ENCODE results near the gene CPE. TPM values are rescaled to one million over a fixed set of nuclear protein-coding genes. Genes with fewer than 3 reads are reported as not detected.

CPE gene
- total RNA-seq, 1 donor from 2014 or later = 49.7 TPM

GRCh38 chr4:165519591-165519990 is 140.8 kb downstream of the CPE start:
- ATAC-seq (ENCODE audit: poor library complexity) = no peak
- no peak for DNase-seq
- intact Hi-C loops (cut with DNase I) = no loop called here

DNA sequence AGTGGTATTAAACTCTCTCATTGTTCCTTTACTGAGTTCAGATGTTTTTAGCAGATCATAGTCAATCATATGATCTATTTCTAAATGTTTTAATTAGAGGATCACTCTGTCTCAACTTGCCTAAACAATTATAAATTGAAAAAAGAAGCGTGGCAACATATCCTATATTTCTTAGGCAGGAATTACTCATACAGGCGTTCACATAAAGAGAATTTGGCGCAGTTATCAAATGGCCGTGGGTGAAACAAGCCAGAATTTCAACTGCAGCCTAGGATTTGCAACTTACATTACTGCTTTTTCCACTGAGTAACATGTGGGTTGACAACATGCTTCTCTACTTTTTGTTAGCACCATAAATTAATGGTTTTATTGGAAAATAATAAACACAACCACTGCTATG is 141.3 kb downstream of the CPE start:
- no peak for ATAC-seq (ENCODE audit: poor library complexity)
- intact Hi-C loops (cut with DNase I) = no loop called here
- no peak for DNase-seq

DNA sequence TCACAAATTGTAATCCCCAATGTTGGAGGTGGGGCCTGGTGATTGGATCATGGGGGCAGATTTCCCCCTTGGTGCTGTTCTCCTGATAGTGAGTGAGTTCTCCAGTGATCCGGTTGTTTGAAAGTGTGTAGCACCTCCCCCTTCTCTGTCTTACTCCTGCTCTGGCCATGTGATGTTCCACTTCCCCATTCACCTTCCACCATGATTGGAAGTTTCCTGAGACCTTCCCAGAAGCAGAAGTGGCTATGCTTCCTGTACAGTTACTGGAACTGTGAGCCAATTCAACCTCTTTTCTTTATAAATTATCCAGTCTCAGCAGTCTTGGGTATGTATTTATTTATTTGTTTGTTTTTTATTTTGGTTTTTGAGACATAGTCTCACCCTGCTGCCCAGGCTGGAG is 143.2 kb downstream of the CPE start:
- ATAC-seq (ENCODE audit: poor library complexity) (no peak), DNase-seq (no peak)
- intact Hi-C loops (cut with DNase I) = no loop called here

- DNase-seq (no peak), ATAC-seq (ENCODE audit: poor library complexity) (peak; percentile 45)
- intact Hi-C loops (cut with DNase I) = no loop called here
Measured at GRCh38 chr4:165524532-165525190, 145.9 kb downstream of the CPE start.

- intact Hi-C loops (cut with DNase I) = loop anchor here (10.0 kb wide), 2 partner anchors 162 to 322 kb away; no protein-coding TSS in a partner anchor
Measured at GRCh38 chr4:165532976-165533375, 154.2 kb downstream of the CPE start.

DNA sequence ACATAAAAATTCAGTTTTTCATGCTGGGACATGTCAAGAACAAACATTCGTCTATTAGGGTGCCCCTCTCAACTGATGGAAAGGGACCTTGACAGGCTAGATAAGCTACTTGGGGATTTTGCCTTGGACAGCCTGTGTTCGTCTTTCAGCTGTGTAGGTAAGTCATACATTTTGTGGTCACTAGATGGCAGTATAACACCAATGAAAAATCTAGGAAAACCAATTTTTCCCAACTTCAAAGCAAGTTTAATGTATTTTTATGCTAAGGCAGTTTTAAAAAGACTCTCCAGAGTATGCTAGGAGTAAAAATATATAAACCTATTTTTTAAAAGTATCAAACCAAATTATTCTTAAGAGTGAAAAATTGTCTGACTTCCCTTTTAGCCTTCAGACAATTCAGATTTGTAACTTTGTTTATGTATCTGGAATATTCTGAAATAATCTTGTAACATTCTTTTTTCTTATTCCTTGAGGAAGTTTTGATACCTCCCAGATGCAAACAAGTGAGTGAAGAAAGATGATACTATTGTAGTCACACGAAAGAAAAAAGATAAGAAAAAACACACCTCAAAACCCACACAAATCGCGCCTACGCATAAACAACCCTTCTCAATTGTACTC is 158.3 kb downstream of the CPE start:
- intact Hi-C loops (cut with DNase I) = loop anchor here (10.0 kb wide), 2 partner anchors 158 to 318 kb away; no protein-coding TSS in a partner anchor
- DNase-seq (no peak), ATAC-seq (ENCODE audit: poor library complexity) (peak; percentile 56)

More at GRCh38 chr4:165532976-165533375, 154.2 kb downstream of the CPE start:
- ATAC-seq (ENCODE audit: poor library complexity) (no peak), DNase-seq (no peak)

GRCh38 chr4:165539801-165540200 is 161.0 kb downstream of the CPE start:
- intact Hi-C loops (cut with DNase I) = loop anchor here (2.0 to 10.0 kb wide), 3 partner anchors 155 to 553 kb away; no protein-coding TSS in a partner anchor
- DNase-seq (no peak), ATAC-seq (ENCODE audit: poor library complexity) (no peak)

- ATAC-seq (ENCODE audit: poor library complexity) = no peak
- intact Hi-C loops (cut with DNase I) = no loop called here
- no peak for DNase-seq
Measured at GRCh38 chr4:165540206-165540830, 161.5 kb downstream of the CPE start.

DNA sequence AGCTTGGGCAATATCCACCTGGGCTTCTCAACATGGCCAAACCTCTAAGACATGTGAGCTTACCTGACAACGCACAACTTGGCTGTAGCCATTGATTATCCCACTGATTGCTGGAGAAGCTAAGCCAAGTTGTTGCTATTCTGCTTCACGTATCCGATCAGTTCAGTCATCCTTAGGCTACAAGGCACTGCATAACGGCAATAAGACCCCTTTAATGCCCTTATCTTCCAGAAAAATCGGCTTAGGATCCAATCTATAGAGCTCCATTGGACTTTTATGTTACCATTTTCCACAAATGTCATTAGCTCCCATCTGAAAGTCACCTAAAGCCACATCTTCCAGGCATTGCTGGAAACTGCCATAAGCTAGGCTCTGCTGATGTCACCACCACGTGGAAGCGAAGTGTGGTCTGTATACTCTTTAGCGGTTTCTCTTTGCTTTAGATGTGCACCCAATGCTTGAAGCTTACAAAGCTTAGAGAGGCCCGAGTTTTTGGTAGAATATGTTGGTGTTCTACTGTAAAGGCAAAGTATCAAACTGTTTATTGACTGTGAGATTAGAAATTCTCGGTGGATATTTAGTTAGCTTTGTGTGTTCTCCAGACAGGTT is 163.1 kb downstream of the CPE start:
- DNase-seq = no peak
- ATAC-seq (ENCODE audit: poor library complexity) = no peak
- intact Hi-C loops (cut with DNase I) = no loop called here

- ATAC-seq (ENCODE audit: poor library complexity) = no peak
- intact Hi-C loops (cut with DNase I) = no loop called here
- no peak for DNase-seq
Measured at GRCh38 chr4:165542476-165542875, 163.7 kb downstream of the CPE start.

Small RNA genes lying within 50 kb of the gene (microRNA-seq; reads per million reads assigned to microRNA genes)
- not detected for gene MIR578

Other genes with a start within 250 kb of the CPE start
- gene KLHL2, start 171.4 kb upstream of the CPE start, total RNA-seq = 7.3 TPM
- 6.2 TPM for gene MSMO1, start 51.3 kb upstream of the CPE start, total RNA-seq